GM23248 (cell line): ENCODE data around the gene ACSS1.

ENCODE experiments used
- EZH2 ChIP-seq: fragments of 200-600 bp; sonication (generic); IDR thresholded peaks from 2 replicates; pipeline ENCODE4 v1.6.1; 2018; ENCODE audit warnings: antibody characterized with exemption, mild to moderate bottlenecking; ENCODE audit not compliant: insufficient read depth, poor library complexity, severe bottlenecking
- EZH2phosphoT487 ChIP-seq: fragments of 200-600 bp; sonication (generic); IDR thresholded peaks from 2 replicates; pipeline ENCODE4 v1.6.1; 2018; ENCODE audit warnings: antibody characterized with exemption, moderate library complexity, mild to moderate bottlenecking, low read depth; ENCODE audit not compliant: insufficient read depth

GRCh38 chr20:25065625-25066338 is 7.8 kb upstream of the ACSS1 start:
- TF ChIP-seq EZH2 (no peak), EZH2phosphoT487 (no peak)
